Sciatic nerve (tissue), 2 donors: ENCODE measurements around the gene CKB. TPM values are rescaled to one million over a fixed set of nuclear protein-coding genes. Genes with fewer than 3 reads are reported as not detected.
"Not testable (repeated sequence)": the region's sequence is repeated elsewhere in the genome, so short reads cannot be mapped to it uniquely, and the experiment has no call there.

Experiments
- ATAC-seq: fragments of 200-7000 bp; cut with Tn5 transposase; one replicate; pipeline ENCODE4 v1.9.1; 2020; ENCODE audit warnings: mild to moderate bottlenecking, moderate library complexity
- DNase-seq: peaks from one replicate; pipeline ENCODE4 v3.0.0-alpha.2; 2020; ENCODE audit warnings: low spot score
- intact Hi-C: fragments of 100-400 bp; cut with DNase I; formaldehyde crosslinking; loops from one replicate; pipeline ENCODE4 v1.14.2; 2022
- total RNA-seq: library from RNA; stranded (reverse); fragmentation: NEBNext Ultra II Directional; extraction: Animal tissue kit (Norgen Biotek cat#: 25700); gene quantifications from one replicate; pipeline ENCODE4 v1.2.1, GENCODE V29; 2021
- donor health status: DM: no; HTN: no; CAD: no.
- donor health status: DM: no; HTN: no; CAD: no.

CKB gene
- total RNA-seq, 1 donor from 2014 or later, result 69.1 TPM

DNA sequence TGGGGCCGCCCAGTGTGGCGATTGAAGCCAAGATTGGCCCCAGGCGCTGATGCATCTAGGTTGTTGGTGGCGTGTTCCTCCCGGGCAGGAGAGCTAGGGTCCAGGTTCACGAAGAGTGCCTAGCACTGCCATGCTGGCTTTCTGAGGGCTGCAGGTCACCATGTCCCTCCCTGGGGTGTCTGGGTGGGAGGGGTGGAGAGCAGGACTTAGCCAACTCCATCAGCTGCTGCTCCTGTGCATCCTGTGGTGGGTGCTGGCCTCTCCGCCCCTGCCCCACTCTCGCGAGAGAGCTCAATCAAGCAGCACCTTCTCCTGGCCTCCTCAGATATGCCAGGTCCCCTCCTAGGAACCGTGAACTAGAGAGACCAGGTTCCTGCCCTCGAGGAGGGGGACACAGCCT, 8.2 kb upstream of the CKB start:
- intact Hi-C loops, result no loop called here
- DNase-seq (no peak), ATAC-seq (no peak)

DNA sequence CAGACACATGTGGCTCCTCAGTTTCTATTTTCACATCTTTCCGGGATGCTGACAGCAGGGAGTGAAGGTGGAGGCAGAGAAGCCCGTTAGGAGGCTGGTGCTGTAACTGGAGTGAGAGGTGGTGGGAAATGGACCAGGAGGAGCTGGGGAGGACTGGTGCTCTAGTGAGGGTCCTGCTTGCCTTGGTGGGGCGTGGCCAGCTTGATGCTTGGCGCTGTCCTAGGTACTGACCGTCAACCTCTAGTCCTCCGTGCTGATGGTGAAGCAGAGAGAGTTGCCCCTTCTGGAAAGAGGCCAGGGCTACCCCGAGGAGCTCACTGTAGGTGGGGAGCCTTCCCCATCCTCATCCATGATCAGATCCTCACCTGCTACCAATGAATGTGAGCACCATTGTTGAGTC, 7.8 kb upstream of the CKB start:
- DNase-seq (no peak), ATAC-seq (no peak)
- intact Hi-C loops, result no loop called here

DNA sequence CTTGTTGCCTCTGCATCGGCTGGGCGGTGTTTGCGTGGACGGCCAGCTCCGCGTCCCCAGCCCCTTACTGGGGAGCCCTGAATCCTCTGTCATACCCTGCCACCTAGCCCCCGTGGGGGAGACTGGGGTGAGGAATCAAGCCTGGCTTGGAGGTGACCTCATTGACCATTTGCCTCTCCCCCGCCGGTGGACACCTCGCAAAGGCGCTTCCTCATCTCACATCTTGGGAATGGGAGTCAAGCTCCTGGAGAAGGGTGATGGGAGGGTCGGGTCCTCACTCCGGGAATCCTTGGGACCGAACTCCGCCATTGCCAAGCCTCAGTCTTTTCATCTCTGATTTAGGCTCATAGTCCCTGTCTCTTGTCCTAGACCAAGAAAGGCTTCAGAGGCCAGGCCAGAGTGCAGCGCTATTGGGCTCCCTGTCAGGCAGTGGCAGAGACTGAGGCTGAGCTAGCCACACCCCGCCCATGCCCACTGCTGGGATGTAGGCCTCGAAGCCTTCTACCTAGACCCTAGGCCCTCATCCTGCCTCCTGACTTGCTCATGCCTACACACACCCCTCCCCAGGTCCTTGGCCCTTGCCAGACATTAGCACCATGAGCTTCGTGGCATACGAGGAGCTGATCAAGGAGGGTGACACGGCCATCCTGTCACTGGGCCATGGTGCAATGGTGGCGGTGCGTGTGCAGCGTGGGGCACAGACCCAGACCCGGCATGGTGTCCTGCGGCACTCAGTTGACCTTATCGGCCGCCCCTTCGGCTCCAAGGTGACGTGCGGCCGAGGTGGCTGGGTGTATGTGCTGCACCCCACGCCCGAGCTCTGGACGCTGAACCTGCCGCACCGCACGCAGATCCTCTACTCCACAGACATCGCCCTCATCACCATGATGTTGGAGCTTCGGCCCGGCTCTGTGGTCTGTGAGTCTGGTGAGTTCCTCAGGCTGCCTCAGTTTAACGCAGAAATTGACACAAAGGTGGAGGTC, 7.0 kb upstream of the CKB start:
- DNase-seq (no peak), ATAC-seq (no peak)
- intact Hi-C loops, result no loop called here

DNA sequence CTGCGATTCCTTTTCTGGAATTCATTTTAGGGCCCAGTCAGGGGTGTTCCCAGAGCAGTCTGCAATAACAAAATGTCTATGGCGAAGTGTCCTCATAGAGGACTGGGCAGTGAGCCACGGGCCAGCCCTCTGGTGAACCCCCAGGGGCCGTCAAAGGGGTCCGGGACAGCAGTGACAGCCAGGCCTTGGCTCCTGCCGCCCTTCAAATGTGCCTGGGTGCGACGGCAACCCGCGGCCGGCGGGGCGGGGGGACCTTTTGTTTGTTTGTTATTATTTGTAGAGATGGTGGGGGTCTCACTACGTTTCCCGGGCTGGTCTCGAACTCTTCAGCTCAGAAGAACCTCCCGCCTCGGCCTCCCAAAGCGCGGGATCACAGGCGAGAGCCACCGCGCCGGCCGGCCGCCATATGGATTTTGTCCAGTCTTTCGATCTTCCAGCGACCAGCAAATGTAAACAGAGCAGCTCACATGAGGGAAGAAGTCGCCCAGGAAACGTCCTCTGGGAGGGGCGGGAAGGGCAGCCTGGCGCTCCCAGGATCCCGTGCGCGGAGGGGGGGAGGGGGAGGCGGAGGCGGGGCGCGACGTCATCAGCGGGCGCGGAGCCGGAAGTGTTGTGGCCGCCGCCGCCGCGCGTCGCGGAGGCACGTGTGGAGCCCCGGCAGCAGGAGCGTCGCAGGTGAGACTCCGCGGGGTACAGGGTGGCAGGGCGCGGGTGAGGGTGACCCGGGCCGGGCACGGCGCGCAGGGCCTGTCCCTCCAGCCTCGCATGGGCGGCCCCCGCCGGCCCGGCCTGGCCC, 6.2 kb upstream of the CKB start, which contains the start of gene TRMT61A:
Gene TRMT61A (plus strand): TSS at position 610 of the 796 bp plus-strand sequence. CDS start 783 bp downstream, outside the sequence.
- peak; percentile 93 for ATAC-seq
- peak; percentile 93 for DNase-seq
- intact Hi-C loops, result no loop called here

DNA sequence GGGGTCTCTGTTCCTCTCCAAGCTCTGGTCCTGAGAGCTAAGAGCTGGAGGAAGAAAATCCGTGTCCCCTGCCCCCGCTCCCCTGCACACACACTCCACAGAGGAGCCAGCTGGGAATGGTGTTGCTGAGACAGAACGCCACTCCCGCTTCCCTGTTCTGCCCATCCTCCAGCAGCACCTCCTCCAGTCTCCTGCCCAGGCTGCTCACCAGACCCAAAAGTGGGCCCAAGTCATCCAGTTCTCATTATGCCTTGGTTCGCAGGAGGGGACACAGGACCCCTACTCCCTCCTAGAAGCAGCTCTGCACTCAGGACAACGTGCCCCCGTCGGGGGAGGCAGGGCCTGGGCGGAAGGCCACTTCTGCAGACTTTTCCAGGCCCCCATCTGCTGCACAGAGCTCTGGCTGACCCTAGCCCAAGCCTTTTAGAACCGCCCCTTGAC, 5.5 kb upstream of the CKB start:
- peak; percentile 61 for ATAC-seq
- DNase-seq, result peak; percentile 64

DNA sequence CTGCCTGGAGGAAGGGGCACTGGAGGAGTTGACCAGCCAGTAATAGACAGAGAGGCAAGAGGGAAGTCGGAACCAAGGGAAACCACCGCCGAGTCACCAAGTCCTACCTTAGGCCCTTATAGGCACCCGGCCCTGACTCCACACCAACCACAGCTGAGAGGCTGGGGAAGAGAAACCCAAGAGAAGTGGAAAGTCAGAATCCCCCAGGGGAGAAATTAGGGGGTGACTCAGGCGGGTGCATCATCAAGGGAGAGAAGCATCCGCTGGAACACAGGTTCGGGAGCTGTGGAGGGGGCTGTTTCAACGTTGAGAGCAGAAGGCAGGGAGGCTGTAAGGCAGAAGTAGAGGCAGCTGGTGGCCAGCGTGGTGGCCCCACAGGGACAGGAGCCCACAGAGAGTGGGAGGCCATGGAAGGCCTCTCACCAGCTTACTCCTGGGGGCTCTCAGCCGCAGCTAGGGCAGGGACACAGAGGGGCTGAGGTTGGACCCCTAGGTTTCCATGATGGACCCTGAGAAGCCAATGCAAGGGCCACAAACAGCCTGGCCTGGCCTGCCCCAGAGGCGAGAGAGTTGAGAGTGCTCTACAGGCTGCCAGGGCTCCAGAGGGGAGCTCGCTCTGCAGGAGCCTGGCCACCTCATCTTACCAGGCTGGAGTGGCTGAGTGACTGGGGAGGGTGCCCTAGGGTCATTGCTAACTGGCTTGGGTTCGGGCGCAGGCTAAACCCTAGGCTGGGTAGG, 4.9 kb upstream of the CKB start:
- DNase-seq (no peak), ATAC-seq (peak; percentile 1)
- intact Hi-C loops, result no loop called here

More for the DNA sequence above, 5.5 kb upstream of the CKB start:
- intact Hi-C loops, result no loop called here

DNA sequence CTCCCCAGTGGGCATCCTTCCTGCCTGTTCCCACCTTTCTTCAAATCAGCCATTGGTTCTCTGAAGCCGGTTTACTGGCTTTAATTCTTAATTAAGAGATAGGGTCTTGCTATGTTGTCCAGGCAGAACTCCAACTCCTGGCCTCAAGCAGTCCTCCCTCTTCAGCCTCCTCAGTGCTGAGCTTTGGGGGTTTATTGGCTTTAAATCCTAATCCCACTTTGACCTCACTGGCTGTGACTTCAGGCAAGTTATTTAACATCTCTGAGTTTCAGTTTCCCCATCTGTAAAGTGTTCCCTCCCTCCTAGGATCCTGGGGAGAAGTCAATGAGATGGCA, 4.3 kb upstream of the CKB start:
- no peak for DNase-seq
- ATAC-seq, result no peak
- intact Hi-C loops, result no loop called here

DNA sequence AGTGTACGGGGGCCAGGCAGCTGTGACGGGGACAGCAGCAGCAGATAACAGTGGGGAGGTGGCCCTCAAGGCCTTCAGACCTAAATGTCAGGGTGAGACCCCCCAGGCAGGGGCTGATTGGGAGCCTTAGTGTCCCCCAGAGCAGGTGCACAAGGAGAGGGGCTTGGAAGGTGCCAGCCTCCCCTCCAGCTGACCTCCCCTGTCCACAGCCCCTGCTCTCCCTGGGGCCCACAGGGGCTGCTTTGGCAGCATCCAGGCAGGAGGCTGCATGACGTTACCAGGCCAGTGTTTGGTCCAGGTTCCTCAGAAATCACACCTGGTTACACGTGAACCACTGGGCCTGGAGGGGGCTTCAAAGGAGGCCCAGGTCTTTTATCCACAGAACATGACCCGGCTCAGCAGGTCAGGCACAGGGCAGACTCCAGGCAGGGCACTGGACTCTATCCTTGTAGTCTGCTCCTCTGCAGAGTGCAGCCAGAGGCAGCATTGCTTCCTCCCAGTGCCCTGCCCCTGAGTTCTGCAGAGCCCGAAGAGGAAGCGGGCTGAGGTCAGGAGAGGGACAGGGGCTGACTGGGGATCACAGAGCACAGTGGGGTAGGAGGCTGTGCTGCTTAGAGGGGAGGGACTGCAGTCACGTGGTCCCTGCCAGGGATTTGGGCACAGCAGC, 3.8 kb upstream of the CKB start:
- ATAC-seq (no peak), DNase-seq (no peak)
- intact Hi-C loops, result no loop called here

DNA sequence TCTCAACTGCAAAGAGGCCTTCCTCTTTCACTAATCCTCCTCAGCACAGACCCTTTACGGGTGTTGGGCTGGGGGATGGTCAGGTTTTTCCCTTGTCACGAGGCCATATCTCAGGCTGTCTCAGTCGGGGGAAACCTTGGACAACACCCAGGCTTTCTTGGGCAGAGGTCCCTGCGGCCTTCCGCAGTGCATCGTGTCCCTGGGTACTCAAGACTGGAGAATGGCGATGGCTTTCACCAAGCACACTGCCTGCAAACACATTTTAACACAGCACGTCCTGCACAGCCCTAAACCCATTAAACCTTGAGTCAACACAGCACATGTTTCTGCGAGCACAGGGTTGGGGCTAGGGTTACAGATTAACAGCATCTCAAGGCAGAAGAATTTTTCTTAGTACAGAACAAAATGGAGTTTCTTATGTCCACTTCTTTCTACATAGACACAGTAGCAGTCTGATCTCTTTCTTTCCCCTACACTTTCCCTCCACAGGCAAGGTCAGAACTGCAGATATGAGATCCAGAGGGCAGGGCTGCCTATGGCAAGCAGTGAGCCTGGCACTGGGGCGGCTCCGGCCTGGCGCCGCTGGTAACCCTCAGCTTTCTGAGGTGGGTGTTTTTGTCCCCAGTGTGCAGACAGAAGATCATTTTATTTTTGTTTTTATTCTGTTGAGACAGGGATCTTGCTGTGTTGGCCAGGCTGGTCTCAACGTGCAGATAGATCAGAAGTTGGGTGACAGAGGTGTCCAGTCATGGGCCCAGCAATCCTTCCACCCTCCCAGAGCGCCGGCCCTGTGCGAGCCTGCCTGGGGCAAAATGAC, 3.0 kb upstream of the CKB start:
- ATAC-seq, intact Hi-C loops, DNase-seq: not testable (repeated sequence)

DNA sequence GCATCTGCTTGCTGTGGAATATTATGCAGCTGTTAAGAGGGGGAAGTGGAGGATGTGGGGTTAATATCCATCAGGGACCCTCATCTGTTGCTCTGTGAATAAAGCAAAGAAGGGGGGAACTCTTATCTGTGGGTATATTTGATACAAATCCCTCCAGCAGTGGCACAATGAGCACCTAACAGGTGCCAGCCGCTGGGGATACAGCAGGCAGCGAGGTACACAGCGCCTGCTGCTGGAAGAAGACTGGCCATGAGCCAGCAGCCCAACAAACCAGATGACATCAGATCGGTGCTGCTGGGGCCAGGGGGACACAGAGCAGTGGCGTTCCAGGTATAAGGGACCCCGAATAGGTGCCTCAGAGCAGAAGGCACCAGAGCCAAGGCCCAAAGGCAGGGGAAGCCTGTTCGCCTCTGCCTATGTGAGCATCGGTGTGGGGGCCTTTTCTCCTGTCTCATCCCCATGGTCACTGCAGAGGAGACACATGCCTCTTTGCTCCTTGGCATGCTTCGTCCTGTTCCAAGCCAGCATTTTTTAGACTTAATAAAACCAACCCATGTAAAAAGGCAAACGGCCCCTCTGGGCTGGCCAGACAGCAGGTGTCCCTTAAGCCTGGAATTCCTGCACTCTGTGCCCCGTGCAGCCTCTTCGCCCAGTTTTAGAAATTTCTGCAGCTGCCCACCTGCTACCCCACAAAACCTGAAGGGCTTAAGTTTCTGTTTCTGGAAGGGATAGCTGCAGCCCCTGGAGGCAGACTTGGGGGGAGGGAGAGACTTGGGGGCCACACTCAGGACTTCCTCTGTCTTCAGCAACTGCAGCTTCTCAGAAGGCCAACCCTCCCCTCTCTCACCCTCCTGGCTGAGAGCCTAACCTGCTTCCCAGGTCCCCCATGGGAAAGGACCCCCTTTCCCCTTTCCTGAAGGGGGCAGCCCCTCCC, 1.6 kb upstream of the CKB start:
- no peak for DNase-seq
- no peak for ATAC-seq
- intact Hi-C loops, result no loop called here

DNA sequence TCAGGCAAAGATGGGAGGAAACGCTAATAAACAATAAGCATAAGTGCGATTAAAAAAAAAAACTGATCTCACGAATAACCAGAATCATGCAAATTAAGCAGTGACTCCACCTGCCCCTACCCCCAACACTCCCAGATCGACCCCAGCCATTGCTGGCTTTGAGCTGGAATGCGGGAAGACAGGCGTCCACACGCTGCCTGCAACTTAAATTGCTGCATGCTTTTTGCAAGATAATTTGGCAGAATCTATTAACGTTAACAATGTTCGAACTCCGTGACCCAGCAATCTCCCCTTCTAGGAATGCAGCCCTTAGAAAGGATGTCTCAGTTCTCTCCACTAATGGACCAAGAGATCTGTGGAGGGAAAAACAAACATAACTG, 935 bp upstream of the CKB start:
- no peak for ATAC-seq

DNA sequence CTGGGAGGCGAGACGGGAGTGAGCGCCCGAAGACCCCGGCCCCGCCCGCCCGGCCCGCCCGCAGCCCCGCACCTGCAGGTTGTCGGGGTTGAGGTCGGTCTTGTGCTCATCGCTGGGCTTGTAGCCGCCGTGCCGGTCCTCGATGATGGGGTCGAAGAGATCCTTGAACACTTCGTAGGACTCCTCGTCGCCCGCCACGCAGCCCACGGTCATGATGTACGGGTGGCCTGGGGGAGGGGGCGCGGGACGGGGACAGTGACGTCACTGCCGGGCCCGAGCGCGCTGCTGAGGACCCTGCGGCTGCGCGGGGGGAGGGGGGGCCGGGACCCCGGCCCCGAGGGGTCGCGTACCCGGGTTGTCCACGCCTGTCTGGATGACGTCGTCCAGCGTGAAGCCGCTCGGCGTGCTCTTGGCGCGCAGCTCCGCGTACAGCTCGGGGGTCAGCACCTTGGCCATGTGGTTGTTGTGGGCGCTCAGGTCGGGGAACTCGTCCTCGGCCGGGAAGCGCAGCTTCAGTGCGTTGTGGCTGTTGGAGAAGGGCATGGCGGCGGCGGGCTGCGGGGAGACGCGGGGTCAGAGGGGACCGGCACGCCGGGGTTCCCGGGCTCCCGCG, 573 bp downstream of the CKB start:
- DNase-seq, result no peak
- ATAC-seq, result no peak
- intact Hi-C loops, result no loop called here

More for the DNA sequence above, 935 bp upstream of the CKB start:
- no peak for DNase-seq
- intact Hi-C loops, result no loop called here

DNA sequence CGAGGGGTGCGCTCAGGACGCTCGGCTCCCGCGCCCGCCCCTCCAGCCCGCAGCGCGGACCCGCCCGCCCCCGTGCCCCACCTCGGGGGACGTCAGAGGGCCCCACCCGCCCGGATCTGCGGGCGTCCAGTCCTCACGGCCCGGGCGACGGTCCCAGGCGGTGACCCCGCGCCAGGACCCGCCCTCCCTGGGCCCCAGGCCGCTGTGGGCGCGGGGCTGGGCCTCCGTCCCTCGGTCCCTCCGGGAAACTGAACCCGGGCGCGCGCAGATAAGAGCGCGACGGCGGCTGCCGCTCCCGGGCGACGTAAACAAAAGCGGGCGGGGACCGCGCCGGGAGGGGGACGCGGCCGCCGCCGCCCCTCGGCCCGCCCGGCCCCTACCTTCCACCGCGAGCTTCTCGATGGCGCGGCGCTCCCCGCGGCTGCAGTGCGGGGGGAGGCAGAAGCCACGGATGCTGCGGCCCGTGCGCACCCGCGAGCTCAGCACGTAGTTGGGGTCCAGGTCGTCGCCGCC, 1.1 kb downstream of the CKB start:
- intact Hi-C loops, result no loop called here
- DNase-seq, result no peak
- peak; percentile 2 for ATAC-seq

DNA sequence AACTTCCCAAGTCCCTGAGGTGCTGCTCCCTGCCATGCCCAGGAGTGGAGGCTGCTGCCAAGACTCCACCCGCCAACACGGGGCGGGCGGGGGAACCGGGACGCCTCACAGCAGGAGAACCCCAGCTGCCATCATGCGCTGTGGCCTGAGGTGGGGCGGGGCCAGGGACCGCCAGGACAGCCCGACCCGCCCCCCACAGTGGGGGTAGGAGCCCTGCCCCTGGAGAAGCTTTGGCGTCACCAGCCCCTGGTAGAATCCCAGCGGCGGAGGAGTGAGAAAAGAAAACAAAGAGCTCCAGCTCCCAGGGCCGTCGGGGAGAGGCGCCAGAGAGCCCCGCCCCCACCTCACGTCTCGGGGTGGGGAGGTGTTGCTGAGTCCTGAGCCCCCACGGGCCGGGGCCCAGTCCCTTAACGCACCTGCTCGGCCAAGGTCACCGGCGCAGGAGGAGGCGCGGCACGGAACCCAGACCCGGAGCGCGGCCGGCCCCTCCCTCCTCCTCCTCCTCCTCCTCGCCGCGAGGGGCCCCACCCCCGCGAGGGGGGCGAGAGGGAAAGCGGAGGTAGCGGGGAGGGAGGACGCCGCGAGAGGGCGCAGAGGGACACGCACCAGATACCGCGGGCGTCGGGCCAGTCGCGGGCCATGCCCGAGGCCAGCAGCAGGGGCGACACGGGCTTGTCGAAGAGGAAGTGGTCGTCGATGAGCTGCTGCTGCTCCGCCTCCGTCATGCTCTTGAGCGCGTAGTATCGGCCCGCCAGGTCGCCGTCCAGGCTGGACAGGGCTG, 1.8 kb downstream of the CKB start:
- ATAC-seq (peak; percentile 40), DNase-seq (peak; percentile 85)
- intact Hi-C loops, result no loop called here

DNA sequence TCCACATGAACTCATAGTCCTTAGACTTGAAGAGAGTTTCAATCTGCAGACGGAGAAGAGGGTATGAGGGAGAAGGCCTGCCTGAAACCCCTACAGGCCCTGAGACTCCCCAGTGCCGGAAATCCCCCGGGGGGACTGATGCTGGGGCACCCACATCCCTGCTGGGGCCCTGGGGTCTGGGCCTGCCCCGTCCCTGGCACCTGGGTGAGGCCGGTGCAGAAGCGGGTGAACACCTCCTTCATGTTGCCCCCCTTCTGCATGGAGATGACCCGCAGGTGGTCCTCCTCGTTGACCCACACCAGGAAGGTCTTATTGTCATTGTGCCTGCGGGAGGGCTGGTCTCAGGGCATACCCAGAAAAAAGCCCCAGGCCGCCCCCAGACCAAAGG, 2.4 kb downstream of the CKB start:
- intact Hi-C loops, result no loop called here
- no peak for DNase-seq
- no peak for ATAC-seq

DNA sequence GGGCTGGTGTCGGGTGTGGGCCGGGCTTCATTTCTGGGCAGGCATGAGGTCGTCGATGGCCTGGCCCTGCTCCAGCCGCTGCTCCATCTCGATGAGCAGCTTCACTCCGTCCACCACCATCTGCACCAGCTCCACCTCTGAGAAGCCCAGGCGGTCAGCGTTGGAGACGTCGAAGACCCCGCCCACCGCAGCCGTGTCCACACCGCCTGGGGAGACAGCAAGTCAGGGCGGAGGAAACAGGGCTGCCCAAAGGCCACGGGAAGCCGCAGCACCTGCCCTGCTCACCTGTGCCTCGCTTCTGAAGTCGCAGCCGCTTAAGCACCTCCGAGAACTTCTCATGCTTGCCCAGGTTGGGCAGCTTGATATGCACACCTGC, 2.8 kb downstream of the CKB start:
- DNase-seq (no peak), ATAC-seq (no peak)
- intact Hi-C loops, result loop anchor here (2.0 kb wide), 1 partner anchor 27 kb away; no protein-coding TSS in a partner anchor
